B cell (primary cell): ENCODE results near the gene CCL20. TPM values are rescaled to one million over a fixed set of nuclear protein-coding genes. Genes with fewer than 3 reads are reported as not detected.
A peak's percentile ranks its signal among the peaks of the same experiment; 100 is the strongest.

Experiments
- ATAC-seq: fragments of 200-7000 bp; cut with Tn5 transposase; one replicate; pipeline ENCODE4 v1.10.0; 2021; ENCODE audit warnings: low read depth, mild to moderate bottlenecking, moderate number of reproducible peaks, moderate library complexity
- CTCF ChIA-PET: fragments of 350-600 bp; sonication (Branson Sonifier 250); formaldehyde crosslinking; loops from one replicate; lab custom pipeline; 2021; ENCODE audit warnings: antibody characterized with exemption, inconsistent platforms; lab: Charles Lee
- POLR2A ChIA-PET: fragments of 350-600 bp; sonication (Branson Sonifier 250); formaldehyde crosslinking; loops from one replicate; lab custom pipeline; 2021; ENCODE audit warnings: antibody characterized with exemption; lab: Charles Lee
- DNase-seq: peaks from one replicate; pipeline ENCODE4 v3.0.0; 2013
- H2AFZ ChIP-seq: 2 replicates; pipeline ENCODE4 v1.6.1; 2012; ENCODE audit warnings: mild to moderate bottlenecking, low read depth, low read length; ENCODE audit not compliant: insufficient read depth, poor library complexity, severe bottlenecking
- H3K27ac ChIP-seq, 2 donors: 1 replicate in 1 of 2; 2 replicates in 1 of 2; pipeline ENCODE4 v1.5.1; 2012 to 2013; ENCODE audit warnings: low read length in 2 of 2, mild to moderate bottlenecking in 2 of 2, moderate library complexity in 1 of 2
- H3K27me3 ChIP-seq, 4 experiments: fragments of 200-600 bp in 1 of 4; sonication (generic) in 1 of 4; replicated peaks in 1 of 4; 1 replicate in 2 of 4; 2 replicates in 2 of 4; pipeline versions ENCODE4 v1.6.1 to v1.7.0; 2013 to 2016; ENCODE audit warnings: low read length in 3 of 4, mild to moderate bottlenecking in 2 of 4, mixed read lengths in 1 of 4, moderate library complexity in 1 of 4; ENCODE audit not compliant: insufficient read depth in 4 of 4, control insufficient read depth in 3 of 4; ENCODE audit errors: control extremely low read depth in 1 of 4
- H3K36me3 ChIP-seq, 2 experiments: replicated peaks in 1 of 2; 1 replicate in 1 of 2; 2 replicates in 1 of 2; pipeline versions ENCODE4 v1.6.1 to v1.7.1; 2013; ENCODE audit warnings: low read length in 1 of 2; ENCODE audit not compliant: insufficient read depth in 2 of 2, control insufficient read depth in 1 of 2; ENCODE audit errors: control extremely low read depth in 1 of 2, extremely low read depth in 1 of 2
- H3K4me1 ChIP-seq, 2 donors: fragments of 200-600 bp in 1 of 2; sonication (generic) in 1 of 2; 1 replicate in 1 of 2; 2 replicates in 1 of 2; pipeline versions ENCODE4 v1.5.1 to v1.6.1; 2013 to 2017; ENCODE audit warnings: low read length in 2 of 2; ENCODE audit not compliant: control insufficient read depth in 2 of 2, insufficient read depth in 2 of 2
- H3K4me2 ChIP-seq: replicated peaks from 2 replicates; pipeline ENCODE3; 2012; ENCODE audit warnings: mild to moderate bottlenecking, low read depth, low read length; ENCODE audit not compliant: poor library complexity, severe bottlenecking
- H3K4me3 ChIP-seq, 5 experiments: fragments of 200-600 bp in 1 of 5; sonication (generic) in 1 of 5; 1 replicate in 3 of 5; 2 replicates in 2 of 5; pipeline versions ENCODE4 v1.5.1 to v1.7.0; 2011 to 2016; ENCODE audit warnings: low read length in 4 of 5, mild to moderate bottlenecking in 4 of 5, low read depth in 2 of 5, control low read depth in 1 of 5, moderate library complexity in 1 of 5; ENCODE audit not compliant: insufficient read depth in 1 of 5; ENCODE audit errors: control extremely low read depth in 1 of 5, extremely low read depth in 1 of 5
- H3K79me2 ChIP-seq: fragments of 200-600 bp; sonication (generic); one replicate; pipeline ENCODE4 v1.6.0; 2016; ENCODE audit warnings: low read length; ENCODE audit not compliant: control insufficient read depth, insufficient read depth
- H3K9ac ChIP-seq: fragments of 200-600 bp; sonication (generic); 2 replicates; pipeline ENCODE4 v1.6.1; 2017; ENCODE audit warnings: mild to moderate bottlenecking, low read length, moderate library complexity
- H3K9me3 ChIP-seq, 3 donors: one replicate each; pipeline versions ENCODE4 v1.6.1 to v1.7.1; 2013; ENCODE audit warnings: low read length in 2 of 3; ENCODE audit not compliant: control insufficient read depth in 2 of 3, insufficient read depth in 1 of 3; ENCODE audit errors: control extremely low read depth in 1 of 3
- H4K20me1 ChIP-seq: 2 replicates; pipeline ENCODE4 v1.6.0; 2012; ENCODE audit warnings: mild to moderate bottlenecking, low read length; ENCODE audit not compliant: insufficient read depth, control insufficient read depth, poor library complexity, severe bottlenecking
- H3K27ac Mint-ChIP-seq: one replicate; pipeline ENCODE4 v1.8.0; 2021; ENCODE audit warnings: mixed read lengths
- H3K27me3 Mint-ChIP-seq: one replicate; pipeline ENCODE4 v1.8.0; 2021; ENCODE audit warnings: mixed read lengths
- H3K4me1 Mint-ChIP-seq: one replicate; pipeline ENCODE4 v1.8.0; 2021; ENCODE audit warnings: mixed read lengths
- H3K4me3 Mint-ChIP-seq: one replicate; pipeline ENCODE4 v1.8.0; 2021; ENCODE audit warnings: mixed read lengths
- H3K9me3 Mint-ChIP-seq: one replicate; pipeline ENCODE4 v1.8.0; 2022; ENCODE audit warnings: mixed read lengths; ENCODE audit not compliant: insufficient read depth
- EZH2 ChIP-seq: IDR thresholded peaks from 2 replicates; pipeline ENCODE4 v1.6.1; 2012; ENCODE audit warnings: borderline replicate concordance, low read depth, mild to moderate bottlenecking, moderate library complexity, low read length; ENCODE audit not compliant: insufficient read depth, poor library complexity, severe bottlenecking
- WGBS: methylation state at CpG from one replicate; pipeline ENCODE4 v1.1.5; 2013; ENCODE audit warnings: missing lambda C conversion rate; ENCODE audit not compliant: insufficient coverage; 5-methylcytosine and 5-hydroxymethylcytosine counted together
- intact Hi-C: fragments of 100-400 bp; cut with micrococcal nuclease; formaldehyde crosslinking; loops from one replicate; pipeline ENCODE4 v1.10.0; 2022
- polyA plus RNA-seq: library from polyadenylated mRNA; depleted of rRNA; stranded (reverse); fragments of >200 nt; gene quantifications from 2 replicates; pipeline ENCODE4 v1.2.3, GENCODE V29; 2012
- total RNA-seq, 2 donors: library from RNA; stranded (reverse); fragments of 120-200 nt in 1 of 2; gene quantifications; 1 replicate in 1 of 2; 2 replicates in 1 of 2; pipeline versions ENCODE4 v1.2.3 to v1.2.4, GENCODE V29; 2013 to 2022
- TF ChIP-seq, protein P1 (sequence below): fragments of 200-600 bp; IDR thresholded peaks from one replicate; pipeline ENCODE4 v1.8.0; 2022; ENCODE audit warnings: antibody characterized with exemption, mild to moderate bottlenecking

The CCL20 gene
- total and polyA plus RNA-seq, 2 donors (not counting 1 experiment from before 2014, with no cell fraction given), result 0.31 TPM; not detected in 1

GRCh38 chr2:227862227-227862740 lies 48.6 kb downstream of the CCL20 start:
- H3K4me3 Mint-ChIP-seq, result no peak overlapping the region
- Histone ChIP-seq H3K27ac (no peak overlapping the region), H3K9me3 (no peaks in the 10 kb centered on the region), H3K27me3 (no peaks in the 10 kb centered on the region), H3K4me2 (no peak overlapping the region), H3K4me1 (no peaks in the 10 kb centered on the region), H3K4me3 (no peak overlapping the region), H3K79me2 (no peaks in the 10 kb centered on the region), H2AFZ (no peak overlapping the region), H3K9ac (no peak overlapping the region), H3K36me3 (no peaks in the 10 kb centered on the region), H4K20me1 (no peaks in the 10 kb centered on the region)
- intact Hi-C loops, result no loop called here
- H3K4me1 Mint-ChIP-seq, result no peaks in the 10 kb centered on the region
- no peak overlapping the region for H3K27ac Mint-ChIP-seq
- no peaks in the 10 kb centered on the region for H3K9me3 Mint-ChIP-seq
- peaks cover 6% of the 10 kb centered on the region for H3K27me3 Mint-ChIP-seq
- ATAC-seq (no peak), DNase-seq (peak; percentile 42)
- CTCF ChIA-PET, result interaction anchor here (1.0 to 1.5 kb wide), 5 partner anchors 9 to 204 kb away, joined by 3 to 6 read pairs (median 4); partner anchors contain the start of gene DAW1
- 30% methylated on average over 2 of the region's 8 CpGs for WGBS
- POLR2A ChIA-PET, result no interaction called here
- TF ChIP-seq, protein P1, sequence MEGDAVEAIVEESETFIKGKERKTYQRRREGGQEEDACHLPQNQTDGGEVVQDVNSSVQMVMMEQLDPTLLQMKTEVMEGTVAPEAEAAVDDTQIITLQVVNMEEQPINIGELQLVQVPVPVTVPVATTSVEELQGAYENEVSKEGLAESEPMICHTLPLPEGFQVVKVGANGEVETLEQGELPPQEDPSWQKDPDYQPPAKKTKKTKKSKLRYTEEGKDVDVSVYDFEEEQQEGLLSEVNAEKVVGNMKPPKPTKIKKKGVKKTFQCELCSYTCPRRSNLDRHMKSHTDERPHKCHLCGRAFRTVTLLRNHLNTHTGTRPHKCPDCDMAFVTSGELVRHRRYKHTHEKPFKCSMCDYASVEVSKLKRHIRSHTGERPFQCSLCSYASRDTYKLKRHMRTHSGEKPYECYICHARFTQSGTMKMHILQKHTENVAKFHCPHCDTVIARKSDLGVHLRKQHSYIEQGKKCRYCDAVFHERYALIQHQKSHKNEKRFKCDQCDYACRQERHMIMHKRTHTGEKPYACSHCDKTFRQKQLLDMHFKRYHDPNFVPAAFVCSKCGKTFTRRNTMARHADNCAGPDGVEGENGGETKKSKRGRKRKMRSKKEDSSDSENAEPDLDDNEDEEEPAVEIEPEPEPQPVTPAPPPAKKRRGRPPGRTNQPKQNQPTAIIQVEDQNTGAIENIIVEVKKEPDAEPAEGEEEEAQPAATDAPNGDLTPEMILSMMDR, result peak; percentile 66
- TF ChIP-seq EZH2, result no peak

GRCh38 chr2:227862741-227863588 lies 49.3 kb downstream of the CCL20 start:
- no peaks in the 10 kb centered on the region for H3K9me3 ChIP-seq
- no peak overlapping the region for H3K4me3 ChIP-seq
- H3K27ac ChIP-seq, result no peak overlapping the region
- TF ChIP-seq EZH2, result no peak
- TF ChIP-seq, protein P1, result no peak
- Mint-ChIP-seq H3K4me1 (no peaks in the 10 kb centered on the region), H3K27me3 (peaks cover 6% of the 10 kb centered on the region), H3K4me3 (no peak overlapping the region), H3K27ac (no peak overlapping the region), H3K9me3 (no peaks in the 10 kb centered on the region)
- no peaks in the 10 kb centered on the region for H3K4me1 ChIP-seq
- no peak overlapping the region for H3K4me2 ChIP-seq
- intact Hi-C loops, result no loop called here
- H4K20me1 ChIP-seq, result no peaks in the 10 kb centered on the region
- H2AFZ ChIP-seq, result no peak overlapping the region
- H3K36me3 ChIP-seq, result no peaks in the 10 kb centered on the region
- no peaks in the 10 kb centered on the region for H3K79me2 ChIP-seq
- no peak for DNase-seq
- 81% methylated on average over 5 of the region's 7 CpGs for WGBS
- CTCF ChIA-PET, result interaction anchor here (1.0 to 1.5 kb wide), 5 partner anchors 8 to 205 kb away, joined by 3 to 6 read pairs (median 4); partner anchors contain the start of gene DAW1
- no peak overlapping the region for H3K9ac ChIP-seq
- POLR2A ChIA-PET, result no interaction called here
- no peaks in the 10 kb centered on the region for H3K27me3 ChIP-seq
- ATAC-seq, result no peak
